HepG2 (cell line): ENCODE results near the gene DBNDD2. TPM values are rescaled to one million over a fixed set of nuclear protein-coding genes. Genes with fewer than 3 reads are reported as not detected.

ENCODE experiments used
- ATAC-seq: fragments of 200-7000 bp; cut with Tn5 transposase; 3 replicates; pipeline ENCODE4 v1.9.1; 2020; ENCODE audit warnings: mild to moderate bottlenecking, moderate library complexity
- BruUV-seq: library from RNA; stranded (reverse); fragments of 400-500 nt; replicated peaks from 2 replicates; lab custom pipeline; 2021; lab: Mats Ljungman, UMichigan
- CTCF ChIA-PET: fragments of 300-600 bp; formaldehyde crosslinking; extraction: SDS; loops from one replicate; lab custom pipeline; 2021; ENCODE audit warnings: low total read pairs, inconsistent platforms, low intra/inter-chr PET ratio; lab: Yijun Ruan, JAX
- POLR2A ChIA-PET: fragments of 350-600 bp; sonication (Branson Sonifier 250); formaldehyde crosslinking; loops from one replicate; lab custom pipeline; 2020; ENCODE audit warnings: antibody characterized with exemption, inconsistent platforms; lab: Yijun Ruan, JAX
- DNase-seq: peaks from one replicate; pipeline ENCODE4 v3.0.0-alpha.2; 2015; ENCODE audit warnings: low spot score
- FAIRE-seq: peaks from 3 replicates; lab custom pipeline; 2011; peaks lifted over from hg19 to GRCh38; lab: Jason Lieb, UNC
- H2AFZ ChIP-seq: one replicate; pipeline ENCODE4 v1.6.1; 2011; ENCODE audit warnings: low read length, inconsistent platforms
- H3K27ac ChIP-seq: fragments of 300-600 bp; 3 replicates; pipeline ENCODE4 v1.8.0; 2011; ENCODE audit warnings: mixed run types, mild to moderate bottlenecking, mixed read lengths, low read length, inconsistent platforms; ENCODE audit not compliant: insufficient read depth; ENCODE audit errors: extremely low read length
- H3K27me3 ChIP-seq, 2 experiments: fragments of 200-600 bp in 1 of 2; 2 replicates in 1 of 2; 3 replicates in 1 of 2; pipeline versions ENCODE4 v1.6.0 to v1.8.0; 2011; ENCODE audit warnings: low read length in 2 of 2, mild to moderate bottlenecking in 2 of 2, moderate library complexity in 2 of 2, inconsistent platforms in 1 of 2; ENCODE audit not compliant: insufficient read depth in 2 of 2, control insufficient read depth in 1 of 2
- H3K36me3 ChIP-seq, 2 experiments: fragments of 200-600 bp in 1 of 2; replicated peaks in 1 of 2; 2 replicates in 1 of 2; 3 replicates in 1 of 2; pipeline versions ENCODE4 v1.5.1 to v1.8.0; 2011; ENCODE audit warnings: low read length in 2 of 2, inconsistent platforms in 1 of 2; ENCODE audit not compliant: insufficient read depth in 2 of 2, control insufficient read depth in 1 of 2
- H3K4me1 ChIP-seq: 2 replicates; pipeline ENCODE4 v1.5.1; 2012; ENCODE audit warnings: low read length, inconsistent platforms; ENCODE audit not compliant: insufficient read depth
- H3K4me2 ChIP-seq: 2 replicates; pipeline ENCODE4 v1.6.0; 2011; ENCODE audit warnings: low read depth, low read length, inconsistent platforms
- H3K4me3 ChIP-seq, 3 experiments: fragments of 200-600 bp in 1 of 3; sonication (generic), shearing (Covaris generic) in 1 of 3; replicated peaks in 1 of 3; 2 replicates each; pipeline ENCODE4 v1.5.1; 2011 to 2016; ENCODE audit warnings: low read length in 3 of 3, inconsistent platforms in 2 of 3, low read depth in 2 of 3, mild to moderate bottlenecking in 2 of 3, control low read depth in 1 of 3, mixed read lengths in 1 of 3; ENCODE audit not compliant: insufficient read depth in 1 of 3
- H3K79me2 ChIP-seq: one replicate; pipeline ENCODE4 v1.6.1; 2011; ENCODE audit warnings: low read length, inconsistent platforms; ENCODE audit not compliant: insufficient read depth
- H3K9ac ChIP-seq: 2 replicates; pipeline ENCODE4 v1.6.0; 2011; ENCODE audit warnings: mild to moderate bottlenecking, low read depth, low read length, inconsistent platforms; ENCODE audit not compliant: insufficient read depth
- H3K9me3 ChIP-seq: 2 replicates; pipeline ENCODE4 v1.5.1; 2012; ENCODE audit warnings: mild to moderate bottlenecking, low read length
- H4K20me1 ChIP-seq: 2 replicates; pipeline ENCODE4 v1.6.0; 2011; ENCODE audit warnings: inconsistent platforms, mild to moderate bottlenecking, low read length, moderate library complexity; ENCODE audit not compliant: insufficient read depth
- FOSL2 ChIP-seq: sonication (generic); formaldehyde crosslinking; IDR thresholded peaks from 2 replicates; pipeline ENCODE4 v1.4.0; 2020; ENCODE audit warnings: missing genetic modification reagents
- HIC2 ChIP-seq: sonication (generic); formaldehyde crosslinking; IDR thresholded peaks from 2 replicates; pipeline ENCODE4 v1.9.0; 2022; ENCODE audit warnings: low read depth, missing genetic modification reagents
- KLF6 ChIP-seq: IDR thresholded peaks from 2 replicates; pipeline ENCODE4 v1.8.0; 2016; ENCODE audit warnings: missing biosample characterization, missing genetic modification reagents
- PRPF4 ChIP-seq: fragments of 200-400 bp; formaldehyde crosslinking; IDR thresholded peaks from 2 replicates; pipeline ENCODE4 v1.6.1; 2016; ENCODE audit warnings: low read length, low read depth; ENCODE audit not compliant: poor library complexity, severe bottlenecking
- SAP130 ChIP-seq: IDR thresholded peaks from 2 replicates; pipeline ENCODE4 v1.6.1; 2016; ENCODE audit warnings: low read depth
- WGBS: methylation state at CpG from one replicate; pipeline ENCODE4 v1.1.6; 2017; ENCODE audit warnings: low lambda C conversion rate; 5-methylcytosine and 5-hydroxymethylcytosine counted together
- in situ Hi-C: cut with HindIII; loops from 2 replicates; pipeline ENCODE4 v1.10.0; 2017; ENCODE audit warnings: low pct_unique_long_range_greater_than_20kb; ENCODE audit not compliant: extremely low pct_ligation_motif_present
- intact Hi-C: fragments of 100-400 bp; cut with micrococcal nuclease; formaldehyde crosslinking; loops from one replicate; pipeline ENCODE4 v1.10.0; 2022; ENCODE audit not compliant: unreplicated experiment
- polyA plus RNA-seq, 8 experiments: library from polyadenylated mRNA; depleted of rRNA in 3 of 8; stranded (reverse) in 7 of 8; unstranded in 1 of 8; fragments of >200 nt; fragmentation: Illumina TruSeq in 4 of 8; extraction: Trizol in 4 of 8; gene quantifications; 2 replicates each; pipeline versions ENCODE4 v1.2.1 to v1.2.3, GENCODE V29; 2011 to 2016; ENCODE audit warnings: low read depth in 4 of 8, missing spikeins in 1 of 8, mixed read lengths in 1 of 8; ENCODE audit not compliant: insufficient read depth in 1 of 8
- total RNA-seq, 5 experiments: library from RNA; depleted of rRNA; stranded (reverse); fragments of >200 nt; fragmentation: Illumina TruSeq; extraction: Trizol; gene quantifications; 2 replicates each; pipeline ENCODE4 v1.2.3, GENCODE V29; 2016; ENCODE audit warnings: low read depth in 1 of 5
- TF ChIP-seq, protein P1 (sequence below): sonication (generic); formaldehyde crosslinking; IDR thresholded peaks from 2 replicates; pipeline ENCODE4 v1.5.1; 2020; ENCODE audit warnings: mild to moderate bottlenecking, missing genetic modification reagents, moderate library complexity
- TF ChIP-seq, protein P2 (sequence below): sonication (generic); formaldehyde crosslinking; IDR thresholded peaks from 2 replicates; pipeline ENCODE4 v1.5.0; 2020; ENCODE audit warnings: mild to moderate bottlenecking, missing genetic modification reagents

Gene DBNDD2
- total and polyA plus RNA-seq, 2 of the 13 experiments (the other 11 are each of a cell fraction or from before 2014, with no cell fraction given): 16.7 to 47.6 TPM

- intact Hi-C loops (no loop called here), in situ Hi-C loops (no loop called here)
- Histone ChIP-seq H3K9ac (no peak overlapping the region), H3K4me1 (0 out of 2 replicates have a peak, but pooled peaks cover 6% of the 10 kb centered on the region), H3K4me2 (no peak overlapping the region), H3K4me3 (no peak overlapping the region), H3K9me3 (no peaks in the 10 kb centered on the region), H3K27me3 (no peaks in the 10 kb centered on the region), H4K20me1 (no peaks in the 10 kb centered on the region)
- 94% methylated on average over 4 of the region's 4 CpGs for WGBS
- POLR2A ChIA-PET: interaction anchor here (2.0 kb wide), 1 partner anchor 144 kb away, joined by 4 read pairs; no protein-coding TSS in a partner anchor
- DNase-seq: no peak
- no peak for TF ChIP-seq KLF6 (CRISPR knock-in tag)
- TF ChIP-seq, all 625 proteins: peak for 0
- H3K36me3 ChIP-seq: peaks cover 0 to 13% of the 10 kb centered on the region in 2 experiments; a peak in 2 of 5 replicates
- no peaks in the 10 kb centered on the region for H3K79me2 ChIP-seq
- FAIRE-seq (no peak), ATAC-seq (no peak)
- CTCF ChIA-PET: no interaction called here
- no peak overlapping the region for H3K27ac ChIP-seq
- BruUV-seq: no TSS peak
- no peak overlapping the region for H2AFZ ChIP-seq
Measured at GRCh38 chr20:45433976-45434375, 25.9 kb downstream of the DBNDD2 start.

- H3K27ac ChIP-seq: no peak overlapping the region
- H3K36me3 ChIP-seq: peaks cover 0 to 7% of the 10 kb centered on the region in 2 experiments; a peak in 2 of 5 replicates
- no peaks in the 10 kb centered on the region for H3K27me3 ChIP-seq
- BruUV-seq: no TSS peak
- peak; percentile 99 for ATAC-seq
- peaks cover 6% of the 10 kb centered on the region; the same call in 1 of the 2 replicates for H3K4me1 ChIP-seq
- no peaks in the 10 kb centered on the region for H4K20me1 ChIP-seq
- peak overlapping the region; percentile 66 for H3K9ac ChIP-seq
- peak overlapping the region; percentile 68 to 82 (median 77) for H3K4me3 ChIP-seq
- peak; percentile 85 for DNase-seq
- FAIRE-seq: peak; percentile 78
- POLR2A ChIA-PET: interaction anchor here (0.6 to 3.4 kb wide), 17 partner anchors 9 to 393 kb away, joined by 3 to 57 read pairs (median 5); partner anchors contain the start of genes PIGT, SDC4 and SYS1
- no peaks in the 10 kb centered on the region for H3K9me3 ChIP-seq
- intact Hi-C loops: loop anchor here (1.0 to 5.0 kb wide), 6 partner anchors 45 to 335 kb away; partner anchors contain the start of gene SYS1
- 11% methylated on average over 33 of the region's 33 CpGs for WGBS
- peak overlapping the region; percentile 10 for H2AFZ ChIP-seq
- peak overlapping the region; percentile 79 for H3K4me2 ChIP-seq
- in situ Hi-C loops: loop anchor here (5.0 kb wide), 2 partner anchors 65 to 115 kb away; no protein-coding TSS in a partner anchor
- CTCF ChIA-PET: interaction anchor here (0.7 to 4.5 kb wide), 9 partner anchors 9 to 334 kb away, joined by 3 to 96 read pairs (median 11); partner anchors contain the start of genes RBPJL and SYS1
- H3K79me2 ChIP-seq: no peaks in the 10 kb centered on the region
- TF ChIP-seq, protein P1, sequence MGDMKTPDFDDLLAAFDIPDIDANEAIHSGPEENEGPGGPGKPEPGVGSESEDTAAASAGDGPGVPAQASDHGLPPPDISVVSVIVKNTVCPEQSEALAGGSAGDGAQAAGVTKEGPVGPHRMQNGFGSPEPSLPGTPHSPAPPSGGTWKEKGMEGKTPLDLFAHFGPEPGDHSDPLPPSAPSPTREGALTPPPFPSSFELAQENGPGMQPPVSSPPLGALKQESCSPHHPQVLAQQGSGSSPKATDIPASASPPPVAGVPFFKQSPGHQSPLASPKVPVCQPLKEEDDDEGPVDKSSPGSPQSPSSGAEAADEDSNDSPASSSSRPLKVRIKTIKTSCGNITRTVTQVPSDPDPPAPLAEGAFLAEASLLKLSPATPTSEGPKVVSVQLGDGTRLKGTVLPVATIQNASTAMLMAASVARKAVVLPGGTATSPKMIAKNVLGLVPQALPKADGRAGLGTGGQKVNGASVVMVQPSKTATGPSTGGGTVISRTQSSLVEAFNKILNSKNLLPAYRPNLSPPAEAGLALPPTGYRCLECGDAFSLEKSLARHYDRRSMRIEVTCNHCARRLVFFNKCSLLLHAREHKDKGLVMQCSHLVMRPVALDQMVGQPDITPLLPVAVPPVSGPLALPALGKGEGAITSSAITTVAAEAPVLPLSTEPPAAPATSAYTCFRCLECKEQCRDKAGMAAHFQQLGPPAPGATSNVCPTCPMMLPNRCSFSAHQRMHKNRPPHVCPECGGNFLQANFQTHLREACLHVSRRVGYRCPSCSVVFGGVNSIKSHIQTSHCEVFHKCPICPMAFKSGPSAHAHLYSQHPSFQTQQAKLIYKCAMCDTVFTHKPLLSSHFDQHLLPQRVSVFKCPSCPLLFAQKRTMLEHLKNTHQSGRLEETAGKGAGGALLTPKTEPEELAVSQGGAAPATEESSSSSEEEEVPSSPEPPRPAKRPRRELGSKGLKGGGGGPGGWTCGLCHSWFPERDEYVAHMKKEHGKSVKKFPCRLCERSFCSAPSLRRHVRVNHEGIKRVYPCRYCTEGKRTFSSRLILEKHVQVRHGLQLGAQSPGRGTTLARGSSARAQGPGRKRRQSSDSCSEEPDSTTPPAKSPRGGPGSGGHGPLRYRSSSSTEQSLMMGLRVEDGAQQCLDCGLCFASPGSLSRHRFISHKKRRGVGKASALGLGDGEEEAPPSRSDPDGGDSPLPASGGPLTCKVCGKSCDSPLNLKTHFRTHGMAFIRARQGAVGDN (CRISPR knock-in tag): peak; percentile 85
- TF ChIP-seq PRPF4 (no peak), HIC2 (CRISPR knock-in tag) (no peak), SAP130 (peak; percentile 74), FOSL2 (CRISPR knock-in tag) (peak; percentile 61)
- TF ChIP-seq, protein P2, sequence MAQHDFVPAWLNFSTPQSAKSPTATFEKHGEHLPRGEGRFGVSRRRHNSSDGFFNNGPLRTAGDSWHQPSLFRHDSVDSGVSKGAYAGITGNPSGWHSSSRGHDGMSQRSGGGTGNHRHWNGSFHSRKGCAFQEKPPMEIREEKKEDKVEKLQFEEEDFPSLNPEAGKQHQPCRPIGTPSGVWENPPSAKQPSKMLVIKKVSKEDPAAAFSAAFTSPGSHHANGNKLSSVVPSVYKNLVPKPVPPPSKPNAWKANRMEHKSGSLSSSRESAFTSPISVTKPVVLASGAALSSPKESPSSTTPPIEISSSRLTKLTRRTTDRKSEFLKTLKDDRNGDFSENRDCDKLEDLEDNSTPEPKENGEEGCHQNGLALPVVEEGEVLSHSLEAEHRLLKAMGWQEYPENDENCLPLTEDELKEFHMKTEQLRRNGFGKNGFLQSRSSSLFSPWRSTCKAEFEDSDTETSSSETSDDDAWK: no peak
Measured at GRCh38 chr20:45436732-45437485, 28.8 kb downstream of the DBNDD2 start.
